ENCODE measurements around the gene PREX1. TPM values are rescaled to one million over a fixed set of nuclear protein-coding genes. Genes with fewer than 3 reads are reported as not detected.

The PREX1 gene
- total and polyA plus RNA-seq, 2 of the 4 experiments (the other 2 are of a cell fraction) = 0.67 to 0.72 TPM

GRCh38 chr20:48815537-48815936, 12.3 kb downstream of the PREX1 start:
- Histone ChIP-seq H3K4me2 (ENCODE audit: low read depth, low read length) (no peak overlapping the region), H2BK15ac (ENCODE audit: low read depth, low read length) (no peak overlapping the region), H2AK9ac (replicated peaks; ENCODE audit: low read depth, low read length, poor library complexity) (no peak overlapping the region), H3K4me1 (ENCODE audit: control insufficient read depth, insufficient read depth, low read length) (no peaks in the 10 kb centered on the region), H4K5ac (ENCODE audit: low read depth, low read length) (no peak overlapping the region), H3K9me3 (ENCODE audit: control insufficient read depth, insufficient read depth, low read length) (no peaks in the 10 kb centered on the region), H3K4me3 (ENCODE audit: insufficient read depth, low read depth, low read length) (no peak overlapping the region), H4K20me1 (ENCODE audit: insufficient read depth, low read length) (no peaks in the 10 kb centered on the region), H2AFZ (replicated peaks; ENCODE audit: low read length, poor library complexity) (no peak overlapping the region), H3K79me1 (ENCODE audit: low read depth in 1 of 2, low read length in 2 of 2) (no peaks in the 10 kb centered on the region), H2AK5ac (ENCODE audit: low read depth, low read length) (no peak overlapping the region), H3K14ac (replicated peaks; ENCODE audit: low read depth, low read length) (no peak overlapping the region), H3K4ac (ENCODE audit: low read depth, low read length) (no peak overlapping the region), H4K91ac (ENCODE audit: insufficient read depth, low read depth, low read length) (no peak overlapping the region), H3K23ac (ENCODE audit: low read depth, low read length) (no peak overlapping the region), H2BK120ac (ENCODE audit: low read depth, low read length) (no peak overlapping the region), H4K8ac (ENCODE audit: low read depth in 2 of 2, low read length in 2 of 2) (no peak overlapping the region), H3K9ac (ENCODE audit: low read depth, low read length) (no peak overlapping the region), H3K56ac (ENCODE audit: extremely low read depth, insufficient read depth, low read length) (no peak overlapping the region), H2BK20ac (ENCODE audit: low read depth, low read length) (no peak overlapping the region), H3K27me3 (ENCODE audit: control insufficient read depth, insufficient read depth, low read length) (peaks cover 6% of the 10 kb centered on the region; the same call in 1 of the 2 replicates), H3K9me1 (ENCODE audit: insufficient read depth, low read length) (no peaks in the 10 kb centered on the region), H2BK5ac (ENCODE audit: low read depth, low read length, poor library complexity, severe bottlenecking) (no peak overlapping the region), H3K27ac (ENCODE audit: insufficient read depth, low read length) (no peak overlapping the region), H3K36me3 (ENCODE audit: control insufficient read depth, insufficient read depth, low read length) (no peaks in the 10 kb centered on the region), H3K18ac (ENCODE audit: low read depth, low read length) (no peak overlapping the region)
- TF ChIP-seq USF2 (IDR thresholded peaks at IDR 0.05; ENCODE audit: low read depth, low read length) (no peak), MXI1 (IDR thresholded peaks at IDR 0.05; ENCODE audit: borderline replicate concordance, low read depth, low read length) (no peak), MAZ (IDR thresholded peaks at IDR 0.05; ENCODE audit: borderline replicate concordance, low read depth, low read length) (no peak), POLR2A (IDR thresholded peaks at IDR 0.05; ENCODE audit: low read depth, low read length) (no peak), MAFK (IDR thresholded peaks at IDR 0.05; ENCODE audit: low read depth, low read length) (no peak), NFE2L2 (IDR thresholded peaks at IDR 0.05; ENCODE audit: low read depth, low read length) (no peak), CHD1 (IDR thresholded peaks at IDR 0.05; ENCODE audit: low read depth, low read length) (no peak), BHLHE40 (IDR thresholded peaks at IDR 0.05; ENCODE audit: low read depth, low read length) (no peak), CEBPB (IDR thresholded peaks at IDR 0.05; ENCODE audit: low read depth, low read length) (no peak), RFX5 (IDR thresholded peaks at IDR 0.05; ENCODE audit: low read depth, low read length) (no peak), RAD21 (IDR thresholded peaks at IDR 0.05; ENCODE audit: low read length) (no peak), SMC3 (IDR thresholded peaks at IDR 0.05; ENCODE audit: low read depth, low read length) (no peak), CTCF (conservative IDR thresholded peaks at IDR 0.05; ENCODE audit: low read depth, low read length) (no peak), FOS (IDR thresholded peaks at IDR 0.05; ENCODE audit: low read depth, low read length) (no peak), ELK1 (IDR thresholded peaks at IDR 0.05; ENCODE audit: borderline replicate concordance, low read depth, low read length) (no peak), RCOR1 (IDR thresholded peaks at IDR 0.05; ENCODE audit: insufficient replicate concordance, low read length) (no peak)
- 100% methylated on average over 3 of the region's 12 CpGs; no CpG with 5 or more reads in 1 of the 2 experiments for WGBS, 2 experiments (ENCODE audit: extremely low coverage in 2 of 2, insufficient read length in 1 of 2)
- in situ Hi-C loops (cut with MboI; ENCODE audit: low sequenced_read_pairs) = no loop called here
- BruUV-seq (replicated peaks) = no TSS peak
- ChIA-PET POLR2A (ENCODE audit: unreplicated experiment) (no interaction called here), CTCF (no interaction called here)
- dilution Hi-C loops (cut with HindIII; ENCODE audit: low sequenced_read_pairs, unreplicated experiment) = no loop called here
- ATAC-seq (ENCODE audit: low read depth) (no peak), DNase-seq (no peak)
- intact Hi-C loops (cut with micrococcal nuclease) = no loop called here
